Neural progenitor cell (in vitro differentiated cells): ENCODE measurements around the gene PARD3B. TPM values are rescaled to one million over a fixed set of nuclear protein-coding genes. Genes with fewer than 3 reads are reported as not detected.
A peak's percentile ranks its signal among the peaks of the same experiment; 100 is the strongest.

Source experiments
- DNase-seq: peaks from one replicate; pipeline ENCODE4 v3.0.0-alpha.2; 2016; ENCODE audit warnings: low spot score
- H2AFZ ChIP-seq: fragments of 200-600 bp; sonication (generic); replicated peaks from 2 replicates; pipeline ENCODE4 v1.6.1; 2016; ENCODE audit warnings: antibody characterized with exemption
- H3F3A ChIP-seq: fragments of 200-600 bp; sonication (generic); 2 replicates; pipeline ENCODE4 v1.6.1; 2016; ENCODE audit warnings: antibody characterized with exemption, low read depth
- H3K27ac ChIP-seq: fragments of 200-600 bp; sonication (generic); 2 replicates; pipeline ENCODE4 v1.5.1; 2016; ENCODE audit warnings: mild to moderate bottlenecking
- H3K27me3 ChIP-seq: fragments of 200-600 bp; sonication (generic); 2 replicates; pipeline ENCODE4 v1.6.1; 2016; ENCODE audit warnings: mild to moderate bottlenecking, moderate library complexity
- H3K36me3 ChIP-seq: fragments of 200-600 bp; sonication (generic); 2 replicates; pipeline ENCODE4 v1.5.1; 2016
- H3K4me1 ChIP-seq: fragments of 200-600 bp; sonication (generic); 2 replicates; pipeline ENCODE4 v1.6.1; 2016; ENCODE audit warnings: mixed run types
- H3K4me2 ChIP-seq: fragments of 200-600 bp; sonication (generic); 2 replicates; pipeline ENCODE4 v1.6.1; 2016
- H3K4me3 ChIP-seq: fragments of 200-600 bp; sonication (generic); 2 replicates; pipeline ENCODE4 v1.5.1; 2016
- H3K79me2 ChIP-seq: fragments of 200-600 bp; sonication (generic); 2 replicates; pipeline ENCODE4 v1.6.1; 2016; ENCODE audit warnings: low read depth
- H3K9ac ChIP-seq: fragments of 200-600 bp; sonication (generic); 2 replicates; pipeline ENCODE4 v1.6.1; 2016
- H3K9me3 ChIP-seq: fragments of 200-600 bp; sonication (generic); 2 replicates; pipeline ENCODE4 v1.5.1; 2016; ENCODE audit warnings: low read depth
- H4K20me1 ChIP-seq: fragments of 200-600 bp; sonication (generic); 2 replicates; pipeline ENCODE4 v1.6.1; 2016; ENCODE audit warnings: low read depth
- H3K27ac Mint-ChIP-seq: 3 replicates; pipeline ENCODE4 v1.8.0; 2021; ENCODE audit warnings: mixed read lengths
- H3K27me3 Mint-ChIP-seq: 2 replicates; pipeline ENCODE4 v1.8.0; 2022; ENCODE audit warnings: low read depth, mild to moderate bottlenecking, inconsistent platforms, moderate library complexity, mixed read lengths; ENCODE audit not compliant: insufficient read depth
- H3K36me3 Mint-ChIP-seq: 3 replicates; pipeline ENCODE4 v1.8.0; 2021; ENCODE audit warnings: mixed read lengths
- H3K4me1 Mint-ChIP-seq: 3 replicates; pipeline ENCODE4 v1.8.0; 2021; ENCODE audit warnings: mixed read lengths
- H3K4me3 Mint-ChIP-seq: 3 replicates; pipeline ENCODE4 v1.8.0; 2021; ENCODE audit warnings: mild to moderate bottlenecking, moderate library complexity, mixed read lengths
- H3K9me3 Mint-ChIP-seq: 3 replicates; pipeline ENCODE4 v1.8.0; 2020; ENCODE audit warnings: mixed read lengths
- EZH2 ChIP-seq: fragments of 200-600 bp; sonication (generic); IDR thresholded peaks from 2 replicates; pipeline ENCODE4 v1.6.1; 2017; ENCODE audit warnings: antibody characterized with exemption, mild to moderate bottlenecking, moderate library complexity
- EZH2phosphoT487 ChIP-seq: fragments of 200-600 bp; sonication (generic); IDR thresholded peaks from 2 replicates; pipeline ENCODE4 v1.6.1; 2017; ENCODE audit warnings: antibody characterized with exemption
- total RNA-seq: library from RNA; depleted of rRNA; stranded (reverse); fragments of >200 nt; gene quantifications from 2 replicates; pipeline ENCODE4 v1.2.3, GENCODE V29; 2015; ENCODE audit warnings: low replicate concordance
- TF ChIP-seq, protein P1 (sequence below): fragments of 200-600 bp; sonication (generic); IDR thresholded peaks from 2 replicates; pipeline ENCODE4 v1.5.1; 2017; ENCODE audit warnings: antibody characterized with exemption, mild to moderate bottlenecking

Gene PARD3B
- total RNA-seq, 1 donor from 2014 or later = 8.4 TPM

DNA sequence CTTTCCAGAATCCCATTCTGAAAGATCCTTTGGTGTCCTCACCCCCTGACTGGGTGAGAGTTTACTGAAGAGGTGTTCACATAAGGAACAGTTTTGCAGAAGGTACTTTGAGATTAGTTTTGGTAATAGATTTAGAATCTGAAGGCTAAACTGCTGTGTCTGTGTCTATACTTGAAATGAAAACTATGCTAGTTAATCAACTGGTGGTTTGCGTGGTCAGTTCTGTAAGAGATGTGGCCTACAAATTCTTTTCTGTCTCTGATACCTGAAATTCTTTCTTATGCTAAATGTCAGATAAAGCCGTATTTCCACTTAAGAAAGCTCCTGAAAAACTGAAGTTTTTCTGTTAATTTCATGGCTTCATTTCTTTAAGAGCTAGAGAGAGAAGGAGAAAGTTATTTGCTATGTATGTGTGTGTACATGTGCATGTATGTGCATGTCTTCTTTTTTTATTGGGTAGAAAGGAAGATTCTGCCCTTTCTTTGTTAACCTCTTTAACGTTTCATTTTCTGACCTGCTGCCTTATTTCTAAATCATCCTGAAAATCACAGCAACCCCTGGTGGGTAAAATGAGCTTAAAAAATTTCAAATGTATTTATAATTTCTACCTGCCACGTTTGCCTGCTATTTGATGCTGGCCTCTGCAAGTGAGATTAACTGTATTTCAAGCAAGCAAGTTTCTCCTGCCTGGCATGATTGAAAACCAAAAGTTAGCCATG lies 585.0 kb downstream of the PARD3B start:
- Histone ChIP-seq H3K4me3 (no peak overlapping the region), H2AFZ (no peak overlapping the region), H3K9me3 (no peaks in the 10 kb centered on the region), H4K20me1 (no peaks in the 10 kb centered on the region), H3K4me1 (no peaks in the 10 kb centered on the region), H3K36me3 (no peaks in the 10 kb centered on the region), H3K27ac (no peak overlapping the region), H3K9ac (no peak overlapping the region), H3K27me3 (no peaks in the 10 kb centered on the region), H3F3A (no peaks in the 10 kb centered on the region), H3K4me2 (no peak overlapping the region), H3K79me2 (no peaks in the 10 kb centered on the region)
- Mint-ChIP-seq H3K27ac (no peak overlapping the region), H3K27me3 (no peaks in the 10 kb centered on the region), H3K4me3 (no peak overlapping the region), H3K9me3 (peaks cover 3% of the 10 kb centered on the region), H3K36me3 (peaks cover 14% of the 10 kb centered on the region), H3K4me1 (no peaks in the 10 kb centered on the region)
- no peak for DNase-seq
- TF ChIP-seq EZH2phosphoT487 (no peak), EZH2 (no peak)
- TF ChIP-seq, protein P1, sequence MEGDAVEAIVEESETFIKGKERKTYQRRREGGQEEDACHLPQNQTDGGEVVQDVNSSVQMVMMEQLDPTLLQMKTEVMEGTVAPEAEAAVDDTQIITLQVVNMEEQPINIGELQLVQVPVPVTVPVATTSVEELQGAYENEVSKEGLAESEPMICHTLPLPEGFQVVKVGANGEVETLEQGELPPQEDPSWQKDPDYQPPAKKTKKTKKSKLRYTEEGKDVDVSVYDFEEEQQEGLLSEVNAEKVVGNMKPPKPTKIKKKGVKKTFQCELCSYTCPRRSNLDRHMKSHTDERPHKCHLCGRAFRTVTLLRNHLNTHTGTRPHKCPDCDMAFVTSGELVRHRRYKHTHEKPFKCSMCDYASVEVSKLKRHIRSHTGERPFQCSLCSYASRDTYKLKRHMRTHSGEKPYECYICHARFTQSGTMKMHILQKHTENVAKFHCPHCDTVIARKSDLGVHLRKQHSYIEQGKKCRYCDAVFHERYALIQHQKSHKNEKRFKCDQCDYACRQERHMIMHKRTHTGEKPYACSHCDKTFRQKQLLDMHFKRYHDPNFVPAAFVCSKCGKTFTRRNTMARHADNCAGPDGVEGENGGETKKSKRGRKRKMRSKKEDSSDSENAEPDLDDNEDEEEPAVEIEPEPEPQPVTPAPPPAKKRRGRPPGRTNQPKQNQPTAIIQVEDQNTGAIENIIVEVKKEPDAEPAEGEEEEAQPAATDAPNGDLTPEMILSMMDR = no peak

DNA sequence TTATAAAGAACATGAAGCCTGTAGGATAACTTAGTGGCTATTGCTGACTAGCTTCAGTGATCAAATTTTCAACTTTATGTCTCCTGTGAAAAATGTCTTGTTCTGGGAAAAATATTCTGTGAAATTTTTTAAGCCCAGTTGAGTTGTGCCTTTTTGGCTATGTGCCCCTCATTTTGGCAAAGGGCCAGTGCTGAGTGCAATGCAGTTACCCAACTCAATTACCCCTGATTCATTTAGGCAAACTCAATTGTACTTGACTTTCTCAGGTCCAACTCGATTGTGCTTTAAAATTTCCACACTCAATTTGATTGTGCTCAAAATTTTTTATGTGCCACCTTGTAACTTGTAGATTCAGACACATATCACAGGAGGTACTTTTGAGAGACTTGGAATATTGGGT lies 588.3 kb downstream of the PARD3B start:
- no peak for DNase-seq

DNA sequence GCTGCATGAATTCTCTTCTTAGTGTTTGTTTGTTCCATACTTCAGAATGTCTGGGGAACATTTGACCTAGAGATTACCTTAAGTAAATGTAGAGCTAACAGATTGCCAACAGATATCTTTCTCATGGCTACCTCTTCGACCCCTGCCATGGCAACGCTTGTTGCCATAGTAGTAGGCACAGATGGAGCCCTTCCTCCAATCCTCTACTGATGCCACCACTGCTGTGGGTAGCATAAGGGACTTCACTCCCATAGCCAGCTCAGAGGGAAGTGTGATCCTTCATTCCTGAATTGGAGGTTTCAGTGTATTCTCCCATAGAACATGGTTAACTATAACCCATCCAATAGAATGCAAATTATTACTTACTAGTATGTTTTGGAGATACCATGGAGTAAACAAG lies 593.5 kb downstream of the PARD3B start:
- Mint-ChIP-seq H3K9me3 (peaks cover 3% of the 10 kb centered on the region), H3K36me3 (peaks cover 3% of the 10 kb centered on the region), H3K4me3 (no peak overlapping the region), H3K27ac (no peak overlapping the region), H3K27me3 (no peaks in the 10 kb centered on the region), H3K4me1 (peaks cover 21% of the 10 kb centered on the region)
- Histone ChIP-seq H3K4me1 (no peaks in the 10 kb centered on the region), H3K27ac (no peak overlapping the region), H3K9me3 (no peaks in the 10 kb centered on the region), H3F3A (no peaks in the 10 kb centered on the region), H3K9ac (no peak overlapping the region), H3K4me3 (no peak overlapping the region), H3K27me3 (no peaks in the 10 kb centered on the region), H3K36me3 (no peaks in the 10 kb centered on the region), H4K20me1 (peaks cover 3% of the 10 kb centered on the region), H2AFZ (no peak overlapping the region), H3K79me2 (no peaks in the 10 kb centered on the region), H3K4me2 (no peak overlapping the region)
- TF ChIP-seq EZH2phosphoT487 = no peak
- TF ChIP-seq EZH2 = no peak
- TF ChIP-seq, protein P1 = no peak
- no peak for DNase-seq

More for the DNA sequence above, 588.3 kb downstream of the PARD3B start:
- Mint-ChIP-seq H3K4me3 (no peak overlapping the region), H3K27ac (no peak overlapping the region), H3K27me3 (no peaks in the 10 kb centered on the region), H3K9me3 (peaks cover 6% of the 10 kb centered on the region), H3K36me3 (peaks cover 11% of the 10 kb centered on the region), H3K4me1 (peaks cover 1% of the 10 kb centered on the region)
- no peaks in the 10 kb centered on the region for H3F3A ChIP-seq
- no peak for TF ChIP-seq EZH2phosphoT487
- H3K9me3 ChIP-seq = no peaks in the 10 kb centered on the region
- H3K79me2 ChIP-seq = no peaks in the 10 kb centered on the region
- H3K4me1 ChIP-seq = no peaks in the 10 kb centered on the region
- no peaks in the 10 kb centered on the region for H4K20me1 ChIP-seq
- no peak overlapping the region for H3K9ac ChIP-seq
- H3K36me3 ChIP-seq = no peaks in the 10 kb centered on the region
- H2AFZ ChIP-seq = no peak overlapping the region
- no peak overlapping the region for H3K4me2 ChIP-seq
- H3K4me3 ChIP-seq = no peak overlapping the region
- H3K27ac ChIP-seq = no peak overlapping the region
- H3K27me3 ChIP-seq = no peaks in the 10 kb centered on the region

DNA sequence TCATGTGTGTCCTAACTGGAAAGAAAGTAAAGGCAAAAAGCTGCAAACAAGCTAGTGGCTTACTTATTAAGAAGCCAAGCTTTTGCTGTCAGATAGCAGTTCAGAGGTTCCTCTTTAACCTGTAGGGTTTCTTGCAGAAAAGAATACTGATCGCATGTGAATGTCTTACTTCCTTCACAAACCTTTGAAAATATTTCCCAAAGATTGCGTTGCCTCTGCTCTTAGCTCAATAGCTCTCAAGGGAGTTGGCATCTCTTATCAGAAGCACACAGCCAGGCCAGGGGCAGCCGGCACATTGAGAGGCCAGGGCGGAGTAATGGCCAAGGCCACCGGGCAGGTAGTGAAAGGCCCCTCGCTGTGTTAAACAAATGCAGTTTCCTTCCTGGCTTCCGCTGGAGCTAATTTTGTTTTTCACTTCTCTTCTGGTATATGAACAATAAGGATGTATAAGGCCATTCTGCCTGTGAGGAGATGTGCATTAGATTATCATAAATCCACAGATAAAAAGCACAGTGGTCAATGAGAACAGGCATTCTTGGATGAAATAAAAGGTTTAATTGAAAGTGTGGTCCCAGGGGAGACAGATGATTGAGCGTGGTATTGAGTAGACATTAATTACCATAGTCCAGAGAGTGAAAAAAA lies 594.7 kb downstream of the PARD3B start:
- Mint-ChIP-seq H3K9me3 (peaks cover 3% of the 10 kb centered on the region), H3K27ac (no peak overlapping the region), H3K4me3 (no peak overlapping the region), H3K27me3 (no peaks in the 10 kb centered on the region), H3K36me3 (peaks cover 3% of the 10 kb centered on the region), H3K4me1 (peaks cover 21% of the 10 kb centered on the region)
- Histone ChIP-seq H4K20me1 (peaks cover 3% of the 10 kb centered on the region), H3K9me3 (no peaks in the 10 kb centered on the region), H3K4me2 (no peak overlapping the region), H3K9ac (no peak overlapping the region), H3K27ac (no peak overlapping the region), H3K4me3 (no peak overlapping the region), H3F3A (no peaks in the 10 kb centered on the region), H3K36me3 (no peaks in the 10 kb centered on the region), H3K79me2 (no peaks in the 10 kb centered on the region), H2AFZ (no peak overlapping the region), H3K4me1 (no peaks in the 10 kb centered on the region), H3K27me3 (no peaks in the 10 kb centered on the region)
- no peak for TF ChIP-seq EZH2
- TF ChIP-seq EZH2phosphoT487 = no peak
- TF ChIP-seq, protein P1 = no peak
- DNase-seq = peak; percentile 9
